Hippocampal formation (tissue), 2 donors: Measurements from ENCODE around the gene SPTBN1.
"Not testable (repeated sequence)": the region's sequence is repeated elsewhere in the genome, so short reads cannot be mapped to it uniquely, and the experiment has no call there.

ENCODE experiments used
- DNase-seq, 2 donors: peaks; one replicate each; lab custom pipeline; 2025; lab: John Stamatoyannopoulos, UW

The SPTBN1 gene

GRCh38 chr2:54672590-54673456 is 216.7 kb downstream of the SPTBN1 start:
- DNase-seq, result peak; percentile 14 to 44

- DNase-seq, result no peak
These were observed 217.4 kb downstream of the SPTBN1 start for GRCh38 chr2:54673501-54673998.

GRCh38 chr2:54675281-54675680 is 219.2 kb downstream of the SPTBN1 start:
- DNase-seq, result no peak

GRCh38 chr2:54675738-54676137 is 219.6 kb downstream of the SPTBN1 start:
- no peak for DNase-seq

GRCh38 chr2:54676656-54677055 is 220.5 kb downstream of the SPTBN1 start:
- DNase-seq, result no peak

GRCh38 chr2:54677476-54678265 is 221.5 kb downstream of the SPTBN1 start:
- no peak for DNase-seq

- no peak for DNase-seq
These were observed 222.6 kb downstream of the SPTBN1 start for GRCh38 chr2:54678719-54679118.

GRCh38 chr2:54680397-54681041 is 224.4 kb downstream of the SPTBN1 start:
- no peak for DNase-seq

GRCh38 chr2:54681416-54681815 is 225.3 kb downstream of the SPTBN1 start:
- no peak for DNase-seq

GRCh38 chr2:54683596-54683995 is 227.5 kb downstream of the SPTBN1 start:
- DNase-seq, result no peak

GRCh38 chr2:54685263-54685775 is 229.2 kb downstream of the SPTBN1 start:
- DNase-seq, result no peak

GRCh38 chr2:54687595-54688152 is 231.5 kb downstream of the SPTBN1 start:
- DNase-seq, result no peak

GRCh38 chr2:54691445-54692135 is 235.5 kb downstream of the SPTBN1 start:
- DNase-seq, result no peak

- no peak for DNase-seq
These were observed 236.4 kb downstream of the SPTBN1 start for GRCh38 chr2:54692556-54692955.

- no peak for DNase-seq
These were observed 239.3 kb downstream of the SPTBN1 start for GRCh38 chr2:54695378-54695777.

- DNase-seq, result no peak
These were observed 241.8 kb downstream of the SPTBN1 start for GRCh38 chr2:54697934-54698333.

GRCh38 chr2:54698926-54699325 is 242.8 kb downstream of the SPTBN1 start:
- DNase-seq, result not testable (repeated sequence)

GRCh38 chr2:54699665-54700064 is 243.5 kb downstream of the SPTBN1 start:
- DNase-seq, result no peak

GRCh38 chr2:54701029-54701428 is 244.9 kb downstream of the SPTBN1 start:
- no peak for DNase-seq

GRCh38 chr2:54704238-54704637 is 248.1 kb downstream of the SPTBN1 start:
- DNase-seq, result no peak
